CD4-positive, alpha-beta T cell treated with Interleukin-15 for 1 hour (primary cell): ENCODE data around the gene DYRK1A.

ENCODE experiments used
- DNase-seq: peaks from one replicate; pipeline ENCODE4 v3.0.0-alpha.2; 2020

Gene DYRK1A

DNA sequence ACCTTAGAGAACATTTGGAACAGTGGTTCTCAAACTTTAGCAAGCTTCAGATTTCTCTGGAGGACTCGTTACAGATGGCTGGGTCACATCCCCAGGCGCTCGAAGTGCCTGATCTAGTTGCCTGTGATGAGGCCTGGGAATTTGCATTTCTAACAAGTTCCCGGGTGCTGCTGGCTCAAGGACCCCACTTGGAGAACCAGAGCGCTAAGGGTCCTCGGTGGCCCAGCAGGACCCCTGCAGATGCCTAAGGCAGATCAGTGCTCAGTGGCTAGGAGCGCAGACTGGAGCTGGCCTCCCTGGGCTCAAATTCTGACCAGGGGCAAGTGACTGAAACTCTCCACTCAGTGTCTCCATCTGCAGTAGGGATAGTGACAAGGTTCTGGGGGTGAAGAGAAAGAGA, 208.2 kb downstream of the DYRK1A start:
- DNase-seq: no peak

DNA sequence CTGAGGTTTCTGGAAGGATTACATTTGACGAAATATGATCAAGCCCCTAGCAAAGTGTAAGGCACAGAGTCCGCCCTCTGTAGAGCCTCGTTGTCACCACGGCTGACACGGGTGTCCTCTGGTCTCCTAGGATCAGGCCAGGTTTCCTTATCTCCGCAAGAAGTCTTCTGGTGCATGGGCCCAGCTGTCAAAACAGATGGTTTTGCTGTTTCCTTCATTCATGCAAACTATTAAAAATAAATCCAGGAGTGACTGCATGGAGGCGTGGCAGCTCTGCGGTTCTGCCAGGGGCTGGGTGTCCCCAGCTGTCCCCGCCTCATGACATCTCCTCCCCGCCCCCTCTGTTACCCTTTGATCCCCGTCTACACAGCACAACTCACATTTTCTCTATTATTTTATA, 209.0 kb downstream of the DYRK1A start:
- no peak for DNase-seq
